SK-N-SH treated with all-trans-retinoic acid at 6 μM for 48 hours (cell line): ENCODE measurements around the gene CTNNAL1.

ENCODE experiments used
- CREB5 ChIP-seq: fragments of 250-450 bp; sonication (Bioruptor Pico); IDR thresholded peaks from 2 replicates; pipeline ENCODE4 v1.5.1; 2020; ENCODE audit warnings: low read depth, mild to moderate bottlenecking, moderate library complexity
- ESRRG ChIP-seq: fragments of 250-450 bp; sonication (Bioruptor Pico); IDR thresholded peaks from 2 replicates; pipeline ENCODE4 v1.6.1; 2021; ENCODE audit warnings: mild to moderate bottlenecking
- PATZ1 ChIP-seq: fragments of 250-450 bp; sonication (Bioruptor Pico); IDR thresholded peaks from 2 replicates; pipeline ENCODE4 v1.8.0; 2020; ENCODE audit warnings: mild to moderate bottlenecking, moderate library complexity, borderline replicate concordance
- POU6F1 ChIP-seq: fragments of 250-450 bp; sonication (Bioruptor Pico); IDR thresholded peaks from 2 replicates; pipeline ENCODE4 v1.8.0; 2021; ENCODE audit warnings: low read depth, mild to moderate bottlenecking, moderate library complexity, borderline replicate concordance
- RARB ChIP-seq: fragments of 250-450 bp; sonication (Bioruptor Pico); IDR thresholded peaks from 2 replicates; pipeline ENCODE4 v1.8.0; 2021; ENCODE audit warnings: mild to moderate bottlenecking, moderate library complexity
- SNAI2 ChIP-seq: fragments of 250-450 bp; sonication (Bioruptor Pico); IDR thresholded peaks from 2 replicates; pipeline ENCODE4 v1.5.0; 2020; ENCODE audit warnings: mild to moderate bottlenecking, moderate library complexity
- ZC3H10 ChIP-seq: fragments of 250-450 bp; sonication (Bioruptor Pico); IDR thresholded peaks from 2 replicates; pipeline ENCODE4 v1.5.1; 2021; ENCODE audit warnings: mild to moderate bottlenecking, moderate library complexity

- no peak for TF ChIP-seq RARB (CRISPR knock-in tag)
- no peak for TF ChIP-seq SNAI2 (CRISPR knock-in tag)
- no peak for TF ChIP-seq PATZ1 (CRISPR knock-in tag)
- no peak for TF ChIP-seq CREB5 (CRISPR knock-in tag)
- no peak for TF ChIP-seq ESRRG (CRISPR knock-in tag)
- TF ChIP-seq ZC3H10 (CRISPR knock-in tag): no peak
- no peak for TF ChIP-seq POU6F1 (CRISPR knock-in tag)
These were observed 39.1 kb upstream of the CTNNAL1 start for GRCh38 chr9:109052416-109052815.
